K562 treated with DMSO at 1 percent for 12 hours (cell line): Measurements from ENCODE around the gene RNF152. TPM values are rescaled to one million over a fixed set of nuclear protein-coding genes. Genes with fewer than 3 reads are reported as not detected.

Experiments
- total RNA-seq: library from RNA; unstranded; fragments of 300-600 nt; gene quantifications from 2 replicates; pipeline ENCODE4 v1.2.3, GENCODE V29; 2022; ENCODE audit not compliant: insufficient read depth

RNF152 gene, protein sequence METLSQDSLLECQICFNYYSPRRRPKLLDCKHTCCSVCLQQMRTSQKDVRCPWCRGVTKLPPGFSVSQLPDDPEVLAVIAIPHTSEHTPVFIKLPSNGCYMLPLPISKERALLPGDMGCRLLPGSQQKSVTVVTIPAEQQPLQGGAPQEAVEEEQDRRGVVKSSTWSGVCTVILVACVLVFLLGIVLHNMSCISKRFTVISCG
- 0.06 TPM in 1 of 2 replicates, not detected in the other for total RNA-seq

DNA sequence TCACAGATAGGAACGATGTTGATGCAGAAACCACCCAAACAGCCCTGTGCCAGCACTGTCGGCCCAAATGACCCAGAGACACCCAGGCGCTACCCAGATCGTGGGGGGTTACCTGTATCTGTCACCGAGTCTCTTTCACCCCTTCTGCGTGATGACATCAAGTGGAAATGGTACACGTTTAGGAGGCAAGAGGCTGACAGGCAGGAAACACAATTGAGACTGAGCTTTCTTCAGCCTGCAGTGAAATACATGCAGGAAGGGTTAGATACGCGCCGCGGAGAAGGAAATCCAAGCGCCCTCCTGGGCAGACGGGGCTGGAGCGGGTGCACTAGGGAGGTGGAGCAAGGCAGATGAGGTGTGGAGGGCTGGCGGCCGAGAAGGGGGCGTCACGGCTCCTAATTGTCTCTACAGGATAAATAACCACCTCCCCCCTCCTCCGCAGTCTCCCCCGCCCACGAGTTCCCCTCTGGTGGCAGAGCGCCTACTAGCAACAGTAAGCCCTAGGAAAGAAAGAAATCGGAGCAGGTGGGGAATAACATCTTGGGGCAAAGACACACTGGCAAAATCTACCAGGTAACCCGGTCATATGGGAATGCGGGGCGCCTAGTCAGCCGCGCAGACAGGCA is at the start of gene RNF152:
Gene RNF152 (minus strand): TSS at position 325 of the 626 bp plus-strand sequence. CDS start 76,544 bp downstream, outside the sequence.

